Measurements from ENCODE around the gene GIGYF2.

The GIGYF2 gene

DNA sequence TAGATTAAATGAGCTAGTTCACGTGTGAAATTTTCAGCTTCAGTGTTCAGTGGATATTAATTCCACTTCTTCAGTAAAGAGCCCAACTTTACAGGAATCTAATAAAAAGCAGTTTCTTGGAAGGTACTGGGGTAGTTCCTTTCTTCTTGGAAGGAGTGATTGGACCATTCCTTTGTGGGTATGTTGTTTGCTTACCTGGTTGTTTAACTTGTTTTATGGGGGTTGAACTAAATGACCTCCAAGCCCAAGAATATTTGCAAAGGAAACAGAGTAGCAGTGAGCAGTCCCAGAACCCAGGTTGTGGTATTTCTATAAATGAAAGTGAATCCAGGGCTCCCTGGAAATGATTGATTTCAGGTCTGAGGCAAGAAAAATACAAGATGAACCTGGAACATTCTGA lies 47.8 kb downstream of the GIGYF2 start:
- Histone ChIP-seq H3K27me3 (ENCODE audit: control insufficient read depth, insufficient read depth, low read length, poor library complexity, severe bottlenecking) (no peaks in the 10 kb centered on the region), H3K36me3 (ENCODE audit: control insufficient read depth, insufficient read depth, low read length) (peaks cover 22% of the 10 kb centered on the region), H3K9me3 (ENCODE audit: control insufficient read depth, low read length) (no peaks in the 10 kb centered on the region), H3K4me3 (ENCODE audit: insufficient read depth, low read depth, low read length) (no peak overlapping the region), H3K27ac (ENCODE audit: insufficient read depth, low read depth, low read length, poor library complexity, severe bottlenecking) (no peak overlapping the region), H3K4me1 (ENCODE audit: control insufficient read depth, insufficient read depth, low read length) (no peaks in the 10 kb centered on the region)
- 88 to 100% methylated on average over 1 of the region's 1 CpG for WGBS, 2 experiments

GRCh38 chr2:232748038-232748437 lies 50.9 kb downstream of the GIGYF2 start:
- Histone ChIP-seq H3K36me3 (ENCODE audit: control insufficient read depth, insufficient read depth, low read length) (peaks cover 22% of the 10 kb centered on the region), H3K4me1 (ENCODE audit: control insufficient read depth, insufficient read depth, low read length) (no peaks in the 10 kb centered on the region), H3K27ac (ENCODE audit: insufficient read depth, low read depth, low read length, poor library complexity, severe bottlenecking) (no peak overlapping the region), H3K27me3 (ENCODE audit: control insufficient read depth, insufficient read depth, low read length, poor library complexity, severe bottlenecking) (no peaks in the 10 kb centered on the region), H3K9me3 (ENCODE audit: control insufficient read depth, low read length) (no peaks in the 10 kb centered on the region), H3K4me3 (ENCODE audit: insufficient read depth, low read depth, low read length) (no peak overlapping the region)
- 95 to 98% methylated on average over 2 to 3 of the region's 3 CpGs for WGBS, 2 experiments

DNA sequence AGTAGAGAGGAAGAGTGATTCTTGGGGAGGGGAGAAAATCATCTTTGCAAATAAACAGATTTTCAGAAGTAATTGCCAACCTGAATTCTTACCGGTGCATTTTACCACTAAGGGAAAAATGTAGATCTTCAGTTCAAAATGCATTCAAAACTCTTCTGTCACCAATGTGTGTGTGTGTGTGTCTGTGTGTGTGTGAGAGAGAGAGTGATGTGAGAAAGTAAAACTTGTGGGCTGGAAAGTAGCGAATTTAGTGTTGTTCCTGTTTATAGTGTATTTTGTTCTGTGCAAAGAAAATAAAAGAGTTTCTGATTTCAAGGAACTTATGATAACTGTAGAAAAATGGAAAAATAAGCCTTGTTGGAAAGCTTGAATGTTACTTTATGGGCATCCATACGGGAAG lies 52.2 kb downstream of the GIGYF2 start:
- no peaks in the 10 kb centered on the region for H3K27me3 ChIP-seq (ENCODE audit: control insufficient read depth, insufficient read depth, low read length, poor library complexity, severe bottlenecking)
- 95% methylated on average over 3 of the region's 3 CpGs for WGBS, 2 experiments
- H3K4me1 ChIP-seq (ENCODE audit: control insufficient read depth, insufficient read depth, low read length) = no peaks in the 10 kb centered on the region
- H3K4me3 ChIP-seq (ENCODE audit: insufficient read depth, low read depth, low read length) = no peak overlapping the region
- H3K27ac ChIP-seq (ENCODE audit: insufficient read depth, low read depth, low read length, poor library complexity, severe bottlenecking) = no peak overlapping the region
- H3K9me3 ChIP-seq (ENCODE audit: control insufficient read depth, low read length) = no peaks in the 10 kb centered on the region
- H3K36me3 ChIP-seq (ENCODE audit: control insufficient read depth, insufficient read depth, low read length) = peaks cover 22% of the 10 kb centered on the region

DNA sequence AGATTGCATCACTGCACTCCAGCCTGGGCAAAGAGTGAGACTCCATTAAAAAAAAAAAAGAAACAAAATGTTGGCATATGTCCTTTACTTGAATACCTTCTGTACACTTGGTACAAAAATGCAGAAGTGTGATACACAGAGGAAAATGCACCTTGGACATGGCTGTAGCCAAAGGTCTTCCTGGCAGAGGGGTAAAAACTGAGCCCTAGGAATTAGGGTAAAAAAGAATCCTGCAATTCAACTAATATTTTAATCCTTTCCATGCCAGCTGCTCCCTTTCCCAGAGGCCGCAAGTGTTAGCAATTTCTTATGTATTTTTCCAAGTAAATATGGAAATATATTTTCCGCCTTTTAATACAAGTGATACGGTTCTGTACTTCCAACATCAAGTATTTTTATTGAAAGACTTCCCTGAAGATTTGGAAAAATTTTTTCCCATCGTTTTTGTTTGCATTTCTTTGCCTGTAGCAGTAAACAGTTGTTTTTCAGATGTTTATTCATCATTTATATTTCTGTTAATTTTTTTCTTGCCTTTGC lies 53.1 kb downstream of the GIGYF2 start:
- Histone ChIP-seq H3K27ac (ENCODE audit: insufficient read depth, low read depth, low read length, poor library complexity, severe bottlenecking) (no peak overlapping the region), H3K4me1 (ENCODE audit: control insufficient read depth, insufficient read depth, low read length) (no peaks in the 10 kb centered on the region), H3K27me3 (ENCODE audit: control insufficient read depth, insufficient read depth, low read length, poor library complexity, severe bottlenecking) (no peaks in the 10 kb centered on the region), H3K9me3 (ENCODE audit: control insufficient read depth, low read length) (no peaks in the 10 kb centered on the region), H3K4me3 (ENCODE audit: insufficient read depth, low read depth, low read length) (no peak overlapping the region), H3K36me3 (ENCODE audit: control insufficient read depth, insufficient read depth, low read length) (peaks cover 22% of the 10 kb centered on the region)
- WGBS, 2 experiments = 90 to 97% methylated on average over 2 to 3 of the region's 4 CpGs

DNA sequence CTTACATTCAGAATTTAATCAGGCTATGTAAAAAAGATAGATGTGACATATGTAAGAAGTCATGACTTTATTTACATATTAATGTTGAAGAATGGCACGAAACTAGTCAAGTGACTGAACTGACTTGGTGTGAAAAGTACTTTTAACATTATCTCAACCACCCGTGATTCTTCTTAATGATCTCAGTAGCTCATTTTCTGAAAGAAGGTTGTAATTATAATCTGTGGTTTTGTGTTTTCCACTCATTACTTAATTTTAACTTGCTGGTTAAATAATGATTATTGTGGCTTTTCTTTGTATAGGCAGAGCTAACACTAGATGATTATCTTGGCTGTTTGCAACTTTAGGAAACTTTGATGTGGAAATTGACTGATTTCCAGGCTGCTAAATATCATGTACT lies 60.8 kb downstream of the GIGYF2 start:
- WGBS, 2 experiments = 96 to 100% methylated on average over 1 to 2 of the region's 2 CpGs
- no peaks in the 10 kb centered on the region for H3K27me3 ChIP-seq (ENCODE audit: control insufficient read depth, insufficient read depth, low read length, poor library complexity, severe bottlenecking)
- H3K9me3 ChIP-seq (ENCODE audit: control insufficient read depth, low read length) = no peaks in the 10 kb centered on the region
- H3K4me3 ChIP-seq (ENCODE audit: insufficient read depth, low read depth, low read length) = no peak overlapping the region
- H3K4me1 ChIP-seq (ENCODE audit: control insufficient read depth, insufficient read depth, low read length) = no peaks in the 10 kb centered on the region
- H3K36me3 ChIP-seq (ENCODE audit: control insufficient read depth, insufficient read depth, low read length) = no peaks in the 10 kb centered on the region
- H3K27ac ChIP-seq (ENCODE audit: insufficient read depth, low read depth, low read length, poor library complexity, severe bottlenecking) = no peak overlapping the region

- H3K9me3 ChIP-seq (ENCODE audit: control insufficient read depth, low read length) = no peaks in the 10 kb centered on the region
- no peak overlapping the region for H3K4me3 ChIP-seq (ENCODE audit: insufficient read depth, low read depth, low read length)
- 90 to 92% methylated on average over 3 of the region's 3 CpGs for WGBS, 2 experiments
- no peak overlapping the region for H3K27ac ChIP-seq (ENCODE audit: insufficient read depth, low read depth, low read length, poor library complexity, severe bottlenecking)
- no peaks in the 10 kb centered on the region for H3K4me1 ChIP-seq (ENCODE audit: control insufficient read depth, insufficient read depth, low read length)
- H3K36me3 ChIP-seq (ENCODE audit: control insufficient read depth, insufficient read depth, low read length) = peaks cover 9% of the 10 kb centered on the region
- H3K27me3 ChIP-seq (ENCODE audit: control insufficient read depth, insufficient read depth, low read length, poor library complexity, severe bottlenecking) = no peaks in the 10 kb centered on the region
These were observed 64.3 kb downstream of the GIGYF2 start for GRCh38 chr2:232761301-232761907.

DNA sequence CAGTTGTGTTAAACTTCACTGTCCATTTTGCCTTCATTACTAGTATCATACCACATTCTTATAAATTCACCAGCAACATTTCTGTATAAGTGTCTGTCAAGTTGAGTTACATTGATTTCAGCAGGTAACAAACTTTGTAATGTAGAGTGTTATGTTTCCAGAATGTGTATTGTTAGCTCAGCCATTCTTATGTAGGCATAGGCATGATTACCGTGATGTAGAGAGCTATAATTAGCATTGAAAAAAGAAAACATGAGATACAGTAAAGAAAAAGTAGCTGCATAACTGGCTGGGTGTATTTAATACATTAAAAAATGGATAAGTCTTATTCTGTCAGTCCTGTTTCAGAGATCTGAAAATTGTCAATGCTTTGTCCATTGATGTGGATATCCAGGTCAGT lies 70.7 kb downstream of the GIGYF2 start:
- no peaks in the 10 kb centered on the region for H3K27me3 ChIP-seq (ENCODE audit: control insufficient read depth, insufficient read depth, low read length, poor library complexity, severe bottlenecking)
- H3K9me3 ChIP-seq (ENCODE audit: control insufficient read depth, low read length) = no peaks in the 10 kb centered on the region
- no peaks in the 10 kb centered on the region for H3K4me1 ChIP-seq (ENCODE audit: control insufficient read depth, insufficient read depth, low read length)
- no peak overlapping the region for H3K4me3 ChIP-seq (ENCODE audit: insufficient read depth, low read depth, low read length)
- WGBS, 2 experiments = 97% methylated on average over 1 of the region's 1 CpG
- H3K27ac ChIP-seq (ENCODE audit: insufficient read depth, low read depth, low read length, poor library complexity, severe bottlenecking) = no peak overlapping the region
- H3K36me3 ChIP-seq (ENCODE audit: control insufficient read depth, insufficient read depth, low read length) = peaks cover 9% of the 10 kb centered on the region

DNA sequence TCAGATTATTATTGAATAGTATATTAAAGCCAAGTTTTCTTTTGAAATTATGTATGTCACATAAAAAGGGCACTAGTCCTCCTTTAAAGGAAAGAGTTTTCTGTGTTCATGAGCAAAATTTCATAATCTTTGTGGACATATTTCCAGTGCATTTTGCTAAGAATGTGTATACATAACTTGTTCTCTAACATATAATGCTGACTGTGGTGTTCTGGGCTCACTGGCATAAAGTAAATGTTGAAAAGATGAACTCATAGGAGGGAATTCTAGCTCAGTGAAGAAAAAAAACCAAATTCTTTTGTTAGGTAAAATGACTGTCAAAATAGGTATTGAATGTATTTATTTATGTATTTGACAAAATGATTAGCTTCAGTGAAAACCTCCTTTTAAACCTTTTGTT lies 73.1 kb downstream of the GIGYF2 start:
- Histone ChIP-seq H3K27me3 (ENCODE audit: control insufficient read depth, insufficient read depth, low read length, poor library complexity, severe bottlenecking) (no peaks in the 10 kb centered on the region), H3K36me3 (ENCODE audit: control insufficient read depth, insufficient read depth, low read length) (peaks cover 4% of the 10 kb centered on the region), H3K4me3 (ENCODE audit: insufficient read depth, low read depth, low read length) (no peak overlapping the region), H3K4me1 (ENCODE audit: control insufficient read depth, insufficient read depth, low read length) (no peaks in the 10 kb centered on the region), H3K27ac (ENCODE audit: insufficient read depth, low read depth, low read length, poor library complexity, severe bottlenecking) (no peak overlapping the region), H3K9me3 (ENCODE audit: control insufficient read depth, low read length) (no peaks in the 10 kb centered on the region)

DNA sequence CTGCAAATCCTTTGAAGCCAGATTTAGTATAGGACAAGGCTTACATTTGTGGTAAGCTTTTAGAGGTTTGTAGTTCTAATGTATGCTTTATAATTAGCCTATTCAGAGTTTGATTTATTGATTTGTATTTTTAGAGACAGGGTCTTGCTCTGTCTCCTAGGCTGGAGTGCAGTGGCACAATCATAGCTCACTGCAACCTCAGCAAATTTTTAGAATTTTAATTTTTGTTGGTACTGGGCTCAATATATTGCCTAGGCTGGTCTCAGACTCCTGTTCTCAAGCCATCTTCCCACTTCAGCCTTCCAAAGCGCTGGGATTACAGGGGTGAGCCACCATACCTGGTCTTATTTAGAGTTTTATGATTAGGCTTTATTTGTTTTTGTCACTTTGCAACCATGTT lies 74.7 kb downstream of the GIGYF2 start:
- WGBS, 2 experiments = 67 to 95% methylated on average over 1 of the region's 1 CpG
- Histone ChIP-seq H3K27ac (ENCODE audit: insufficient read depth, low read depth, low read length, poor library complexity, severe bottlenecking) (no peak overlapping the region), H3K4me1 (ENCODE audit: control insufficient read depth, insufficient read depth, low read length) (peaks cover 7% of the 10 kb centered on the region), H3K4me3 (ENCODE audit: insufficient read depth, low read depth, low read length) (no peak overlapping the region), H3K9me3 (ENCODE audit: control insufficient read depth, low read length) (no peaks in the 10 kb centered on the region), H3K27me3 (ENCODE audit: control insufficient read depth, insufficient read depth, low read length, poor library complexity, severe bottlenecking) (no peaks in the 10 kb centered on the region), H3K36me3 (ENCODE audit: control insufficient read depth, insufficient read depth, low read length) (no peaks in the 10 kb centered on the region)

DNA sequence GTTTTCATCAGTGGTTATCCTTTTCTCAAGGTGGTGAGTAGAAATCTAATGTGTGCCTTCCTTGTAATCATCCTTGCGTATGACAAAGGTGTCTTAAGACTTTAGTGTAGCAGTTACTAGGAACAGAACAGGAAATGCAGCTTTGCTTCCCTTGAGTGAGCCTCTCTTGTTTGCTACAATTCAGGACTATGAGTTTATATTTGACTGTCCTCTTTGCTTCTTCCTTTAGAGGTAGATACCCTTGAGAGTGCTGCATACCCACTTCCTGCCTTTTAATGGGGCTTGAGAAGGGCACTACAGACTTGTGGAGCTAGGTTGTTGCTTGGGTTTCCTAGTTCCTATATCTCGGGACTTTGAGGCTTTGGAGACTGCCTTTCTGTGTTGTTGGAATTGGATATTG lies 75.4 kb downstream of the GIGYF2 start:
- 96 to 97% methylated on average over 2 of the region's 2 CpGs for WGBS, 2 experiments
- Histone ChIP-seq H3K4me3 (ENCODE audit: insufficient read depth, low read depth, low read length) (no peak overlapping the region), H3K36me3 (ENCODE audit: control insufficient read depth, insufficient read depth, low read length) (no peaks in the 10 kb centered on the region), H3K27ac (ENCODE audit: insufficient read depth, low read depth, low read length, poor library complexity, severe bottlenecking) (no peak overlapping the region), H3K27me3 (ENCODE audit: control insufficient read depth, insufficient read depth, low read length, poor library complexity, severe bottlenecking) (no peaks in the 10 kb centered on the region), H3K9me3 (ENCODE audit: control insufficient read depth, low read length) (no peaks in the 10 kb centered on the region), H3K4me1 (ENCODE audit: control insufficient read depth, insufficient read depth, low read length) (peaks cover 14% of the 10 kb centered on the region)

DNA sequence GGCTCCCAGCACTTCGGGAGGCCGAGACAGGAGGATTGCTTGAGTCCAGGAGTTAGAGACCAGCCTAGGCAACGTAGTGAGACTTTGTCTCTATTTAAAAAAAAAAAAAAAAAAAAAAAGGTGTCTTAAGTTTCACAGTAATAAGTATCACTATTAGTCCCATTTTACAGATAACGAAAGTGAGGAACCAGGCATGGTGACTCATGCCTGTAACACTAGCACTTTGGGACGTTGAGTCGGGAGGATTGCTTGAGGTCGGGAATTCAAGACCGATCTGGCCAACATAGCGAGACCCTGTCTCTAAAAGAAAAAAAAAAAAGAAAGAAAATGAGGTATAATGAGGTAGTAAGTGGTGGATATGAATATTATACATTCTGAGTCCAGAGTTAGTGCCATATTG lies 76.7 kb downstream of the GIGYF2 start:
- Histone ChIP-seq H3K4me1 (ENCODE audit: control insufficient read depth, insufficient read depth, low read length) (peaks cover 15% of the 10 kb centered on the region), H3K27ac (ENCODE audit: insufficient read depth, low read depth, low read length, poor library complexity, severe bottlenecking) (no peak overlapping the region), H3K27me3 (ENCODE audit: control insufficient read depth, insufficient read depth, low read length, poor library complexity, severe bottlenecking) (no peaks in the 10 kb centered on the region), H3K9me3 (ENCODE audit: control insufficient read depth, low read length) (no peaks in the 10 kb centered on the region), H3K4me3 (ENCODE audit: insufficient read depth, low read depth, low read length) (no peak overlapping the region), H3K36me3 (ENCODE audit: control insufficient read depth, insufficient read depth, low read length) (no peaks in the 10 kb centered on the region)
- 94 to 96% methylated on average over 9 of the region's 9 CpGs for WGBS, 2 experiments

All from ectodermal cell (in vitro differentiated cells).